DMS53 (cell line): Measurements from ENCODE around the gene RAD9A.
A peak's percentile ranks its signal among the peaks of the same experiment; 100 is the strongest.

Source experiments
- DNase-seq: peaks from one replicate; lab custom pipeline; 2025; lab: John Stamatoyannopoulos, UW

The RAD9A gene

GRCh38 chr11:67410984-67411784 is 19.4 kb downstream of the RAD9A start:
- DNase-seq: no peak

- DNase-seq: no peak
Measured at GRCh38 chr11:67411785-67412152, 20.0 kb downstream of the RAD9A start.

- DNase-seq: no peak
Measured at GRCh38 chr11:67412495-67413179, 20.9 kb downstream of the RAD9A start.

- no peak for DNase-seq
Measured at GRCh38 chr11:67413266-67413849, 21.6 kb downstream of the RAD9A start.

- DNase-seq: peak; percentile 75
Measured at GRCh38 chr11:67415501-67416304, 23.9 kb downstream of the RAD9A start, which contains the start of gene CARNS1. Gene CARNS1 (plus strand): TSS chr11:67415678. CDS start chr11:67416200, 522 bp downstream.

- peak; percentile 81 for DNase-seq
Measured at GRCh38 chr11:67416416-67417335, 24.9 kb downstream of the RAD9A start.

- DNase-seq: no peak
Measured at GRCh38 chr11:67417425-67417824, 25.6 kb downstream of the RAD9A start.

- DNase-seq: peak; percentile 41
Measured at GRCh38 chr11:67418476-67419281, 26.9 kb downstream of the RAD9A start.

- DNase-seq: no peak
Measured at GRCh38 chr11:67419325-67420049, 27.7 kb downstream of the RAD9A start.

GRCh38 chr11:67420147-67420645 is 28.4 kb downstream of the RAD9A start:
- DNase-seq: no peak

- DNase-seq: peak; percentile 98
Measured at GRCh38 chr11:67420646-67421429, 29.1 kb downstream of the RAD9A start.

- DNase-seq: no peak
Measured at GRCh38 chr11:67421430-67422031, 29.7 kb downstream of the RAD9A start.

GRCh38 chr11:67422891-67423290 is 31.1 kb downstream of the RAD9A start:
- DNase-seq: peak; percentile 62

GRCh38 chr11:67423466-67423865 is 31.7 kb downstream of the RAD9A start:
- DNase-seq: no peak

- DNase-seq: no peak
Measured at GRCh38 chr11:67423891-67424613, 32.3 kb downstream of the RAD9A start.

- DNase-seq: peak; percentile 67
Measured at GRCh38 chr11:67427364-67427859, 35.6 kb downstream of the RAD9A start.
